Measurements from ENCODE around the gene FBXL2.

The FBXL2 gene, protein sequence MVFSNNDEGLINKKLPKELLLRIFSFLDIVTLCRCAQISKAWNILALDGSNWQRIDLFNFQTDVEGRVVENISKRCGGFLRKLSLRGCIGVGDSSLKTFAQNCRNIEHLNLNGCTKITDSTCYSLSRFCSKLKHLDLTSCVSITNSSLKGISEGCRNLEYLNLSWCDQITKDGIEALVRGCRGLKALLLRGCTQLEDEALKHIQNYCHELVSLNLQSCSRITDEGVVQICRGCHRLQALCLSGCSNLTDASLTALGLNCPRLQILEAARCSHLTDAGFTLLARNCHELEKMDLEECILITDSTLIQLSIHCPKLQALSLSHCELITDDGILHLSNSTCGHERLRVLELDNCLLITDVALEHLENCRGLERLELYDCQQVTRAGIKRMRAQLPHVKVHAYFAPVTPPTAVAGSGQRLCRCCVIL

GRCh38 chr3:33277193-33277882 is at the start of gene FBXL2:
Gene FBXL2 (plus strand): TSS chr3:33277442. CDS start chr3:33277513, 71 bp downstream.
- peak; percentile 60 for DNase-seq

DNA sequence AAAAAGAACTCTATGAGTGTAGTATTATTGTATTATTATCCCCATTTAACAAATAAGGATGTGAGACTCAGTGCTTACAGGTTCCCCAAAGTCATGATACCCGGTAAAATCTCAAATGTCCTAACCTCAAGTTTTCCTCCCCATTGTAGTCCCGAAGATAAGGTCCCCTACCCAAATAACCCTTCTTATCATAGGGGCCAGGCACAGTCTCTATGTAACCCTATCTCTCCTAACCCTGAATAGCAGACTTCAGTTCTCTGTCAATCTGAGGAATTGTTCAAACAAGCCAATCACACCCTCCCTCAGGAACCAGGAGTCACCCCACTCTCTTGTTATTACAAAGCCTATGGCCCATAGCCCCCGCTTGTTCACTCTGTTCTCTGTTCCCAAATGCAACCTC is 48.2 kb upstream of the FBXL2 start:
- peak; percentile 71 for DNase-seq

DNA sequence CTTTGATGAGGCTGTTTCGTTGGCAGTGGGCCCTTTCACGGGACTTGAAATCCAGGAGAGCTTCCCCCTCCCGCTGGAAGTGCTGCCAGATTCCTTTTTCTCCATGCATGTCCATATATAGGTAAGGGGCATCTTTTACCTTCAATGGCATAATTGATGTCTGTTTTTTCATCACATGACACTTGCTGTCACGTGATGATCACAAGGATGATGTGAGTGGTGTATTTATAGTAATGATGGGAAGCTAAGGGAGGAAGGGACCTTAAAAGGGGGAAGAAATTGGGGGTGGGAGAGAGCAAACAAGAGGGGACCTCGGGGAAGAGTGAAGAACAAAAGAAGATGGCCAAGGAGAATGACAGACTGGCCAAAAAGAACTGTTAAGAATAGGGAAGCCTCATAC is 47.3 kb upstream of the FBXL2 start:
- DNase-seq: no peak

DNA sequence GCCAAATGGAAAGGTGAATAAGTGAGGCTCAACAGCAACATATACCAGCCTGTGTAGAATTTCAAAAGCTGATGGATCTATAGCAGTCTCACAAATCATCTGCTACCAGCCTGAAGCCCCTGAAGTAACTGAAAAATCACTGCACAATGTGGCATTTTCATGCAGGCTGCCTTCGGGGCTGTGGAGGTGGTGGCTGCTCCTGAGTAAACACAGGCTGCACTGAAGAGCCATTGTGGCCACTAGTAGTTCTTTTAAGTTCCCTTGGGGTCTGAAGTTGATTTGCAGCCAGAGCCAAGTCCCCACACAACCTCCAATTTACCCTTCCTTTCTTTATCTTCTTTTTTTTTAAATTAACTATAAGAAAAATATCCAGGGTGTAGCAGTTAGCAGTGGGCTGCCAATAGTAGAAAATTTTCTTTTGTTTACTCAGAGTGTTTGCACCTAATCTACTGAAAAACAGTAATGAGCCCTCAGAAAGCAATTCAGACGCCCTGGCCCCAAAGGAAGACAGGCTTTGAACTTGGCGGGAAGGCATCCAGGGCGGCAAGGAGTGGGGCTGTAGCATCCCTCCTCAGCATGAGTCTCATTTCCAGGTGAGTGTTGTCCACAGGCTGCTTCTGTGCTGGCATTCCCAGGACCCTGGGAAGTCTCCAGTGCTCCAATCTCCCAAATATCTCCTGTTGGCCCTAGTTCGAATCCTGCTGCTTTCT is 45.3 kb upstream of the FBXL2 start:
- no peak for DNase-seq

DNA sequence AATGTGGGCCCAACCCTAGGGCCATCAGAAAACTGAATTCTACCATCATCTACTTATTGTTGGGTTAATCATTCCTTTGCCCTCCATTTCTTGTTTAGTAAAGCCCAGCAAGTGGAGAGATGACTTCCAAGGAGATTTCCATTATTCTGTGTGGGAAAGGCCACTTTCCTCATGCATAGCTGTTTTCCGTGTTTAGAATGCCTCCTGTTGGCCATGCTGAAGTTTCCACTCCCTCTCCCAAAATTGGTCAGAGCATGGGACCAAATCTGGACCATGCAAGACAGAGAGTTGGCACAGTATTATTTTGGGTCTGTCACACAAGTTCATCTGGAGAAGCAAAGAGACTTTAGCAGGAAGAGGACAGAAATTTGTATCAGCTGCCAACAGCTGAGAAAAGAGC is 43.4 kb upstream of the FBXL2 start:
- no peak for DNase-seq

- DNase-seq: no peak
Measured at GRCh38 chr3:33236005-33236404, 41.2 kb upstream of the FBXL2 start.

GRCh38 chr3:33237439-33237838 is 39.8 kb upstream of the FBXL2 start:
- no peak for DNase-seq

- no peak for DNase-seq
Measured at GRCh38 chr3:33238923-33239322, 38.3 kb upstream of the FBXL2 start.

GRCh38 chr3:33240261-33240660 is 37.0 kb upstream of the FBXL2 start:
- no peak for DNase-seq

DNA sequence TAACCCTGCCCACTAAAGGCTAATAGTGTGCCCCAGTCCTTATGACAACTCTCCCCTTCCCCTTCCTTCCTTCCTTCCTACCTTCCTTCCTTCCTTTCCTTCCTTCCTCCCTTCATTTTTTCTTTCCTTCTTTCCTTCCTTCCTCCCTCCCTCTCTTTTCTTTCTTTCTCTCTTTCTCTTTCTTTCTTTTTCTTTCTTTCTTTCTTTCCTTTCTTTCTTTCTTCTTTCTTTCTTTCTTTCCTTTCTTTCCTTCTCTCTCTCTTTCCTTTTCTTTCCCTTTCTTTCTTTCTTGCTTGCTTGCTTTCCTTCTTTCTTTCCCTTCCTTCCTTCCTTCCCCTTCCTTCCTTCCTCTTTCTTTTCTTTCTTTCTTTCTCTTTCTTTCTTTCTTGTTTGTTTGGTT is 30.5 kb upstream of the FBXL2 start:
- no peak for DNase-seq

- DNase-seq: no peak
Measured at GRCh38 chr3:33250712-33251111, 26.5 kb upstream of the FBXL2 start.

- DNase-seq: no peak
Measured at GRCh38 chr3:33256249-33256648, 21.0 kb upstream of the FBXL2 start.

DNA sequence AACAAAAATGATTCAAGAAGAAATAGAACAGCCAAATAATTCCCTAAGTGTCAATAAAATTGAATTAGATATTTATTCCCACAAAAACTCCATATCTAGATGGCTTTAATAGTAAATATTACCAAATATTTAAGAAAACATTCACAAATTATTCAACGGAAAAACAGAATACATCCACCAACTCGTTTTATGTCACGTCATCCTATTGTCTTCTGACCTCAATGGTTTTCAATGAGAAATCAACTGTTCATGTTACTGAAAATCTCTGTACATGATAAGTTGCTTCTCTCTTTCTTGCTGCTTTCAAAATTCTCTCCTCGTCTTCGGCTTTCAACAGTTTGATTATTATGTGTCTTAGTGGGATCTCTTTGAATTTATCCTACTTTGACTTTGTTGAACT is 17.1 kb upstream of the FBXL2 start:
- no peak for DNase-seq

DNA sequence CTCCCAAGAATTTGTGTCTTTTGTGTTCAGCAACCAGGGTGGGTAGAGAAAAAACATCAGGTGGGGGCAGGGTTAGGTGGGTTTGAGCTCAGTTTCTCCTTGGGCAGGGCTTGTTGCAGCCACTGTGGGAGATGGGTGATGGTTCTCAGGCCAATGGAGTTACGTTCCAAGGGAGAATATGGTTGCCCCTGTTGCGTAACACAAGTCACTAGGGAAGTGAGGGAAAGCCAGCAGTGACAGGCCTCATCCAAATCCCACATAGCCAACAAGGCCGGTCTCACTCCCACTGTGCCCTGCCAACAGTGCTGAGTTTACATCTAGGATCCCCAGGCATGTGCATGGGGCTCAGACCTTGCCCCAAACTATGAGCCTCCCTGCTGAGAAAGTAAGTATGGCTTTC is 7.9 kb upstream of the FBXL2 start:
- DNase-seq: no peak

- no peak for DNase-seq
Measured at GRCh38 chr3:33271324-33271723, 5.9 kb upstream of the FBXL2 start.

GRCh38 chr3:33273628-33274027 is 3.6 kb upstream of the FBXL2 start:
- DNase-seq: no peak

DNA sequence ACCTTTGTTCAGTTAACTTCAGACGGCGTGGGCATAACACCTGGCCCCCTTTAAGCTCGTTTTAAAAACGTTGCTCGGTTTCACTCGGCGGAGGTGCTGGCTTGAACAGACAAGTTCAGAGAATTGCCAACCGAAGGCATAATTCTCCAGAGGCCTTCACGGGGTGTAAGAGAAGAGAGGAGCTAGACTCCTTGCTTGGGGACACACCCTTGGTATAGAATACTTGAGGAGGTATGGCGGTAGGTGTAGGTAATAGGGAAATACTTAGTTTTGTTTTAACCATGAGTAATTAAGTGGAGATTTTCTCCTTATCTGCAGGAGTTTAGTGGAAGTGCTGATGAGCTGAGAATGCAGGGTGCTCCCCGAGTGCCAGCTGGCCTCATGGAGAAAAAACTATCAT is 921 bp downstream of the FBXL2 start:
- DNase-seq: no peak

DNA sequence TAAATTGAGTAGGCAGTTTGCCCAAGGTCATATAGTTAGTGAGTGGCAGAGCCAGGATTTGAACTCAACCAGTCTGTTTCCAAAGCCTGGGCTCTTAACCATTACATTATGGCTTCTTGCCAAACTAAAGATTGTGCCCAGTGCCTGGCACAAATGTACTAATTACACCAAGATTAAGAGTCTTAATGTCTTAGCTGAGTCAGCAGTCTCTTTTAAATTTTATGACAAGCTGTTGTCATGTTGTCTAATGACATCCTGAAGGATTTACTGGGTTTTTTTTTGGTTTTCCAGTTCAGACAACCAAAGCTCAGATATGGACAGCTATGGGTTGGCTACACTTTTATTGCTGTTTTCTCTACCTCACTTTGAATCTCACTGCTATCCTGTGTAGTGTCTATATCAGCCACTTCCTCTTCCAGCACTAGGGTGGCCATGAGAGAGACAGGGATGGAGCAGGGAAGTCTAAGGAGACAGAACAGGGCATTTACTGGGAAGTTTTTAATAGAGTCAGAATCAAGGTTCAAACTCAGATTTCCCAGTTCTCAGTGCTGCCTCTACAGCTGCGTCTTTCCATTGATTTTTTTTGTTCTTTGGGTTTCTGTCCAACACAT is 10.5 kb downstream of the FBXL2 start:
- DNase-seq: no peak

- DNase-seq: no peak
Measured at GRCh38 chr3:33299395-33300081, 22.3 kb downstream of the FBXL2 start.

DNA sequence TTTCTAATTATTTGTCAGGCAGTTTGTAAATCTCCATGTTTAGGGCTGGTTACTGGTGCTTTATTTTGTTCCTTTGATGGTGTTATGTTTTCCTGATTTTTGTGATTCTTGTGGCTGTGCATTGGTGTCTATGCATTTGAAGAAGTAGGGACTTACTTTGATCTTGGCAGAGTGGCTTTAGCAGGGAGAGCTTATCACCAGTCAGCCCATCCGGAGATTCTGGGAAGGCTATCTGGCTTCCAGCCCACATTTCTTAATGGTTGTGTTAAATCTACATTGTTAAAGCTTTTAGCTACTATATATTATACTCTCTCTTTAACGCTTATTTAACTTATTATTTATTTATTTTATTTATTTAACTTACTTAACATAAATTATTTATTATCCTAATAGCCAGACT is 35.1 kb downstream of the FBXL2 start:
- DNase-seq: no peak

- no peak for DNase-seq
Measured at GRCh38 chr3:33313331-33313730, 36.1 kb downstream of the FBXL2 start.

DNA sequence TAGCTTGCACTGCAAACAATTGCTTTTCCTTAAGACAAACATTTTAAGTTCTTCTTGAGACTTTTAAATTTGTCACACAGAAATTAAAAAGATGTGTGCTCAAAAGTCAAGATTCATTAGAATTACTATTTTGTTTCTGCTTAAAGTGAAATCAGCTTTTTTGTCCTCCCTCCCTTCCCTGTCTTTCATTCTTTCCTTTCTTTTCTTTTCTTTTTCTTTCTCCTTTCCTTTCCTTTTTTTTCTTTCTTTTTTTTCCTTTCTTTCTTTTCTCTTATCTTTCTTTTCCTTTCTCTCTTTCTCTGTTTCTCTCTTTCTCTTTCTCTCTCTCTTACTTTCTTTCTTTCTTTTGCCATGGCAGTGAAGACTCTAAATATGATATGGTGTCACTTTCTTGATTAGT is 37.8 kb downstream of the FBXL2 start:
- DNase-seq: no peak

GRCh38 chr3:33315826-33316225 is 38.6 kb downstream of the FBXL2 start:
- DNase-seq: no peak
